Renal cortical epithelial cell (primary cell): ENCODE data around the gene SMYD1. TPM values are rescaled to one million over a fixed set of nuclear protein-coding genes. Genes with fewer than 3 reads are reported as not detected.

ENCODE experiments used
- DNase-seq: peaks from one replicate; pipeline ENCODE4 v3.0.0-alpha.2; 2011; ENCODE audit warnings: low read depth
- total RNA-seq: library from RNA; depleted of rRNA; stranded (reverse); fragments of >200 nt; gene quantifications from 2 replicates; pipeline ENCODE4 v1.2.3, GENCODE V29; 2014

SMYD1 gene
- total RNA-seq, 1 donor from 2014 or later: not detected

- DNase-seq: peak; percentile 93
These were observed 12.1 kb upstream of the SMYD1 start, which contains the start of gene KRCC1 for GRCh38 chr2:88055371-88056128. Gene KRCC1 (minus strand): TSS chr2:88055783. CDS start chr2:88028563, 27,220 bp downstream.

GRCh38 chr2:88057437-88057844, 10.2 kb upstream of the SMYD1 start:
- DNase-seq: peak; percentile 11

- no peak for DNase-seq
These were observed 9.4 kb upstream of the SMYD1 start for GRCh38 chr2:88058191-88058590.

- peak; percentile 59 for DNase-seq
These were observed 7.4 kb upstream of the SMYD1 start for GRCh38 chr2:88059979-88060906.

- no peak for DNase-seq
These were observed 6.7 kb upstream of the SMYD1 start for GRCh38 chr2:88060907-88061275.

GRCh38 chr2:88061295-88061694, 6.3 kb upstream of the SMYD1 start:
- DNase-seq: no peak

- no peak for DNase-seq
These were observed 1.1 kb upstream of the SMYD1 start for GRCh38 chr2:88066543-88066942.

GRCh38 chr2:88067189-88067588, 436 bp upstream of the SMYD1 start:
- DNase-seq: no peak

GRCh38 chr2:88068044-88068443, 419 bp downstream of the SMYD1 start:
- no peak for DNase-seq

- no peak for DNase-seq
These were observed 1.5 kb downstream of the SMYD1 start for GRCh38 chr2:88069117-88069516.

- DNase-seq: no peak
These were observed 2.4 kb downstream of the SMYD1 start for GRCh38 chr2:88070055-88070454.

GRCh38 chr2:88071365-88071764, 3.7 kb downstream of the SMYD1 start:
- no peak for DNase-seq

- DNase-seq: no peak
These were observed 6.5 kb downstream of the SMYD1 start for GRCh38 chr2:88074150-88074549.

GRCh38 chr2:88074854-88075292, 7.2 kb downstream of the SMYD1 start:
- no peak for DNase-seq

GRCh38 chr2:88077080-88077479, 9.5 kb downstream of the SMYD1 start:
- DNase-seq: no peak

GRCh38 chr2:88078643-88079172, 11.1 kb downstream of the SMYD1 start:
- DNase-seq: no peak

- no peak for DNase-seq
These were observed 12.9 kb downstream of the SMYD1 start for GRCh38 chr2:88080545-88080944.

- DNase-seq: no peak
These were observed 14.4 kb downstream of the SMYD1 start for GRCh38 chr2:88081924-88082608.

GRCh38 chr2:88082781-88083180, 15.2 kb downstream of the SMYD1 start:
- no peak for DNase-seq

- no peak for DNase-seq
These were observed 17.5 kb downstream of the SMYD1 start for GRCh38 chr2:88085099-88085498.

GRCh38 chr2:88085602-88086001, 18.0 kb downstream of the SMYD1 start:
- DNase-seq: no peak

GRCh38 chr2:88086401-88086800, 18.8 kb downstream of the SMYD1 start:
- no peak for DNase-seq
